ENCODE measurements around the gene BEGAIN.

BEGAIN gene

DNA sequence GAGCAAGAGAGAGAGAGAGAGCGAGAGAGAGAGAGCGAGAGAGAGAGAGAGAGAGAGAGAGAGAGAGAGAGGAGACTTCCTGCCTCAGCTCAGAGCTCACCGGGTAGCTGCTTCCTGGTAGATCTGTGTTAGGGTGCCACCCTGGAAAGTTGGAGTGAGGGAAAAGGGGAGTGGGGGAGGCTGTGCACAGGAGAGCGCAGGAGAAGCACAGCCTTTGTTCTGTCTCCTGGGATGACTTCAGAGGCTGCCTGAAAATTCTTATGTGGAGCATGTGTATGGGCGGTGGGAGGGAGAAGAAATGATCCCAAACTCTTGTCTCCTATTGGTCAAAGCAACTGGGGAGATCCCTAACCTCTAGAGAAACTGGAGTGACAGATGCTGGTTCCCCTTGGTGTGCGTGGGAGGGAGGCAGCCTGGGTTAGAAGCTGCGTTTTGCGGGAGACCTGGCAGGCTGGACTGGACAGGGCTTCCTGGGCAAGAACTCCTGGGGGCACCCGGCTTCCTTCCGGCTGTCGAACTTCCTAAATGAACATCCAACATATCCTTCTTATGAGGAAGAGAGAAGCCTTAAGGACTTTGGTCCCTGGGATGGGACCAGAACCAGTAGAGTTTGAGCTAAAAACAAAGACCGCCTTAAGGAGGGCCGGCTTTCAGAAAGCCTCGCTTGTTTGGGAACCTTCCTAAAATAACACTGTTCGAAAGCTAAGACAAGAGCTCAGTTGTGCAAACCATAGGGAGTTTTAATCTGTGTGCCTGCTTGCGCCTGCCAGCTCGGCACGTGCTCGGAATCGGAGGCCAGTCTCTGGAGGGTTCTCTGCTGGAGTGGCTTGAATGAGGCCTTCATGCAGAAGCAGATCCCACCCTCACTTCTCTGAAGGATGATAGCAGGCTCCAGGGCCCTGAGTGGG, 30.4 kb upstream of the BEGAIN start:
- no peaks in the 10 kb centered on the region for H3K27me3 ChIP-seq
- no peaks in the 10 kb centered on the region for H3K9me3 ChIP-seq (replicated peaks in 1 of 11)
- H3K9ac ChIP-seq: peak overlapping the region in 9 of 11 experiments; percentile 22 to 62 (median 49); a peak in 16 of 22 replicates
- TF ChIP-seq Cebpa-rat (IDR thresholded peaks at IDR 0.05): no peak
- H3K4me3 ChIP-seq: peak overlapping the region in 1 of 10 experiments; percentile 25; a peak in 1 of 20 replicates
- no peaks in the 10 kb centered on the region for H4K20me1 ChIP-seq
- H3K36me3 ChIP-seq: no peaks in the 10 kb centered on the region
- peak overlapping the region; percentile 78 to 89 (median 83) for H3K4me2 ChIP-seq
- H3K27ac ChIP-seq: peak overlapping the region in 9 of 11 experiments; percentile 10 to 76 (median 71); a peak in 18 of 22 replicates
- peaks cover 53 to 67% (median 63%) of the 10 kb centered on the region in 10 experiments for H3K4me1 ChIP-seq

DNA sequence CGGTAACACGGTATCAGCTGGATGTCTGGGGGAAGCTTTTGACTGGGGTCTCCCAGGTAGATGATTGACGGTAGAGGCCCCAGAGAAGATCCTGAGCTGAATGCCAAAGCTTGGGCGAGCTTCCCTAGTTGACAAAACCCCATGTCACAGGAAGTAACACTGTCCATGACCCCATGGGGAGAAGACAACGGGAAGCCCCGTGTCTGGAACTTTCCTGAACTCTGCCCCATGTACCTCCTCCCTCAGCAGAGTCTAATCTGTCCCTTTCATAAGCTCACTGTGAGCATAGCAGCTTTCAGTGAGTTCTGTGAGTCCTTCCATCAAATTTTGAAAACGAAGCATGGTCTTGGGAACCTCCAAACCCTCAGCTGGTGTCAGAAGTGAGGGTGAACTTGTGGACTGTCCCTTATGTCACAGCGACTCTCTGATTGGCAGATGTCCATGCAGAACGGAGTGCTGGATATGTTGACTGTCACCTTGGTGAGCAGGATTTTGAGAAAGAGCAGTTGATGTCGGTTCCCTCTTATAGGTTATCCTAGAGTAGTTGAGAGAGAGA, 29.7 kb upstream of the BEGAIN start:
- Histone ChIP-seq H3K4me1 (peaks cover 45 to 60% (median 56%) of the 10 kb centered on the region in 10 experiments), H3K27ac (peak overlapping the region in 5 of 11 experiments; percentile 51 to 75 (median 71); a peak in 6 of 22 replicates), H4K20me1 (no peaks in the 10 kb centered on the region), H3K4me3 (no peak overlapping the region), H3K9me3 (replicated peaks in 1 of 11) (no peaks in the 10 kb centered on the region), H3K27me3 (no peaks in the 10 kb centered on the region), H3K9ac (peak overlapping the region in 2 of 11 experiments; percentile 43 to 47; a peak in 3 of 22 replicates), H3K4me2 (peak overlapping the region; percentile 78 to 89 (median 83)), H3K36me3 (no peaks in the 10 kb centered on the region)
- TF ChIP-seq Cebpa-rat (IDR thresholded peaks at IDR 0.05): no peak

DNA sequence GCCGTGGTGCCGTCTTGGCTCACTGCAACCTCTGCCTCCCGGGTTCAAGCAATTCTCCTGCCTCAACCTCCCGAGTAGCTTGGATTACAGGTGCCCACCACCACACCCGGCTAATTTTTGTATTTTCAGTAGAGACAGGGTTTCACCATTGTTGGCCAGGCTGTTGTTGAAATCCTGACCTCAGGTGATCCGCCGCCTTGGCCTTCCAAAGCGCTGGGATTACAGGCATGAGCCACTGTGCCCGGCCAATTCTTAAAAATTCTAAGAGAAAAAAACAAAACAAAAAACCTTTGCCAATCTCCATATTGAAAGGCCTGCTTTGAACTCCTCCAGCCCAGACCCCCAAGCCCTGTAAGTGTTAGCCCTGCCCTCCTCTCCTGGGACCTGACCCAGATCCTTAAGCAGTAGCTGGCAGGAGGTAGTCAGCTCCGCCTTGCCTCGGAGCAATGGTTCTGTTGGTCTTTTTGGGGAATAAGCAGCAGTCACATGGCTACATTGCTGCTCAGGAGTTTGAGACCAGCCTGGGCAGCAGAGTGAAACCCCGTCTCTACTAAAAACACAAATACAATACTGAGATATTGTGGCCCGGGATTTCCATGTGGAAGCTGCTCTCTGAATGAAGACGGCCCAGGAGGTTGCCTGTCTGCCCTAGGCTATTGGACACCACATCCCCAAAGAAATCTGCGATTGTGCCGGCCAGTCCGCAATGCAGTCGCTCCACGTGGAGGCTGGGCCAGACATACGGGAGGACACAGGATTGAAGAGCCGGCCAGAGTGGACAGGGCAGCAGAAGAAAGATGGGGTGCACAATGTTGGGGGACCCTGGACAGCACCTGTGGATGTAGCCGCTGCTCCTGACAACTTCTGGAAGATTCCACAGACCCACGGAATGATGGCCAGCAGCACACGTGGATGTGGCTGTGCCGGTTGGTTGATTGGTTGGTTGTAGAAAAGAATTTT, 28.8 kb upstream of the BEGAIN start:
- no peaks in the 10 kb centered on the region for H3K27me3 ChIP-seq
- H4K20me1 ChIP-seq: no peaks in the 10 kb centered on the region
- H3K36me3 ChIP-seq: no peaks in the 10 kb centered on the region
- H3K9me3 ChIP-seq (replicated peaks in 1 of 11): no peaks in the 10 kb centered on the region
- H3K4me2 ChIP-seq: peak overlapping the region; percentile 78 to 89 (median 83)
- no peak overlapping the region for H3K4me3 ChIP-seq
- no peak for TF ChIP-seq Cebpa-rat (IDR thresholded peaks at IDR 0.05)
- 0 out of 22 replicates have a peak overlapping the region, but pooled peaks of 1 of the 11 experiments have one; percentile 6 for H3K27ac ChIP-seq
- peaks cover 39 to 56% (median 55%) of the 10 kb centered on the region in 10 experiments for H3K4me1 ChIP-seq
- H3K9ac ChIP-seq: peak overlapping the region in 3 of 11 experiments; percentile 9 to 29 (median 15); a peak in 1 of 22 replicates

DNA sequence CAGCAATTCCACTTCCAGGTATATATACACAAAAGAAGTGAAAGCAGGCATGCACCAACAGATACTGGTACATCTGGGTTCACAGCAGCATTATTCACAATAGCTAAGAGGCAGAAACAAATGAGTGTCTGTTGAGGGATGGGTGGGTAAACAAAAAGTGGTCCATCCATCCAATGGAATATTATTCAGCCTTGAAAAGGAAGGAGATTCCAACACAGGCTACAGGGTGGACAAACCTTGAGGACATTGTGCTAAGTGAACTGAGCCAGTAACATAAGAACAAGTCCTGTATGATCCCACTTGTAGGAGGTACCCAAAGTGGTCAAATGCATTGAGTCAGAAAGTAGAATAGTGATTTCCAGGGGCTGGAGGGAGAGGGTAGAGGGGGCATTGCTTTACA, 27.6 kb upstream of the BEGAIN start:
- H3K4me1 ChIP-seq: peaks cover 35 to 60% (median 47%) of the 10 kb centered on the region in 10 experiments
- TF ChIP-seq Cebpa-rat (IDR thresholded peaks at IDR 0.05): no peak
- H3K9ac ChIP-seq: no peak overlapping the region

DNA sequence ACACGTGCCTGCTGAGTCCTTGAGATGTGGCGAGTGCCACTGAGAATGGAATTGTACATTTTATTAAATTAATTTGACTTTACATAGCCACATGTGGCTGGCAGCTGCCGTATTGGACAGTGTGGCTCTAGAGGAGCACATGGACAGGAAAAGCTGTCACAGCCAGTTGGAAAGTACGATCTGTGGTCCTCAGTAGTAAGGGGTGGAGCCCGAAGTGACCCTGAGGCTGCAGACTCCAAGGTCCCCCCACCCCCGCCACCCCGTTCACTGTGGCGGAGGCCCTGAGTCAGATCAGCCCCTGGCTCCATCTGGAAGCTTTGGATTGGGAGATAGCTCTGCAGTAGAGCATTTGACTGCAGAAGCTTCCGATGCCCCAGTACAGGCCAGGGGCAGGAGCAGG, 25.8 kb upstream of the BEGAIN start:
- Histone ChIP-seq H4K20me1 (no peaks in the 10 kb centered on the region), H3K27ac (no peak overlapping the region), H3K9me3 (replicated peaks in 1 of 11) (no peaks in the 10 kb centered on the region), H3K27me3 (no peaks in the 10 kb centered on the region), H3K4me1 (peaks cover 17 to 55% (median 36%) of the 10 kb centered on the region in 10 experiments), H3K4me3 (no peak overlapping the region), H3K4me2 (no peak overlapping the region), H3K36me3 (no peaks in the 10 kb centered on the region), H3K9ac (no peak overlapping the region)
- TF ChIP-seq Cebpa-rat (IDR thresholded peaks at IDR 0.05): no peak

More for the DNA sequence above, 27.6 kb upstream of the BEGAIN start:
- H3K4me2 ChIP-seq: no peak overlapping the region
- H3K9me3 ChIP-seq (replicated peaks in 1 of 11): no peaks in the 10 kb centered on the region
- H3K4me3 ChIP-seq: no peak overlapping the region
- H4K20me1 ChIP-seq: no peaks in the 10 kb centered on the region
- no peaks in the 10 kb centered on the region for H3K36me3 ChIP-seq
- no peaks in the 10 kb centered on the region for H3K27me3 ChIP-seq
- no peak overlapping the region for H3K27ac ChIP-seq

DNA sequence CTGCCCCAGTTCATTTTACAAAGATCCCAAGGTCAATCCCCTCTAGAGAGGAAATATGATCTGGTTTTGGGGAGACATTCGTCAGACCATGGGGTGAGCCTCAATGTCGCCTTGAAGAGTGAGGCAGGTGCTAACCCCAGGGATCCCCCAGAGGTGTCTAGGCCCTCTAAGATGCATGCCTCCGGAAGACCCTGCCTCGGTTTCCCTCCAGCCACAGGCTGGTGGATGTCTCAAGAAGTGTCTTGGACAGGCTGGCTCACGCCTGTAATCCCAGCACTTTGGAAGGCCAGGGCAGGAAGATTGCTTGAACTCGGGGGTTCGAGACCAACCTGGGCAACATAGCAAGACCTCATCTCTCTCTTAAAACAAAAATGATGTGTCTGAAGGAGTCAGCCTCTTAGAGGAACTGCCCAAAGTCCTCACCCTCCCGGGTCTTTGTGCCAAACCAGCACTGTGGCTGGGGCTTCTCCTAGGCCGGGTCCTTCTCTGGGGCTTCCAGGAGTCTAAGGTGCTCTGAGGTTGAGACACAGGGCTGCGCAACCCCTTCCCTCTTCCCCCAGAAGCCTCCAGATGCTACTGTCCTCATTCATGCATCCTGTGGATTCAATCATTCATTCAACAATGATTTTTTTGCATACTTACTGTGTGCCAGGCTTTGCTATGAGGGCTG, 24.7 kb upstream of the BEGAIN start:
- no peak overlapping the region for H3K27ac ChIP-seq
- no peaks in the 10 kb centered on the region for H3K36me3 ChIP-seq
- peaks cover 7 to 45% (median 26%) of the 10 kb centered on the region in 10 experiments for H3K4me1 ChIP-seq
- no peaks in the 10 kb centered on the region for H3K27me3 ChIP-seq
- no peak for TF ChIP-seq Cebpa-rat (IDR thresholded peaks at IDR 0.05)
- no peak overlapping the region for H3K4me3 ChIP-seq
- H3K9ac ChIP-seq: no peak overlapping the region
- H3K9me3 ChIP-seq (replicated peaks in 1 of 11): no peaks in the 10 kb centered on the region
- H4K20me1 ChIP-seq: no peaks in the 10 kb centered on the region
- no peak overlapping the region for H3K4me2 ChIP-seq

DNA sequence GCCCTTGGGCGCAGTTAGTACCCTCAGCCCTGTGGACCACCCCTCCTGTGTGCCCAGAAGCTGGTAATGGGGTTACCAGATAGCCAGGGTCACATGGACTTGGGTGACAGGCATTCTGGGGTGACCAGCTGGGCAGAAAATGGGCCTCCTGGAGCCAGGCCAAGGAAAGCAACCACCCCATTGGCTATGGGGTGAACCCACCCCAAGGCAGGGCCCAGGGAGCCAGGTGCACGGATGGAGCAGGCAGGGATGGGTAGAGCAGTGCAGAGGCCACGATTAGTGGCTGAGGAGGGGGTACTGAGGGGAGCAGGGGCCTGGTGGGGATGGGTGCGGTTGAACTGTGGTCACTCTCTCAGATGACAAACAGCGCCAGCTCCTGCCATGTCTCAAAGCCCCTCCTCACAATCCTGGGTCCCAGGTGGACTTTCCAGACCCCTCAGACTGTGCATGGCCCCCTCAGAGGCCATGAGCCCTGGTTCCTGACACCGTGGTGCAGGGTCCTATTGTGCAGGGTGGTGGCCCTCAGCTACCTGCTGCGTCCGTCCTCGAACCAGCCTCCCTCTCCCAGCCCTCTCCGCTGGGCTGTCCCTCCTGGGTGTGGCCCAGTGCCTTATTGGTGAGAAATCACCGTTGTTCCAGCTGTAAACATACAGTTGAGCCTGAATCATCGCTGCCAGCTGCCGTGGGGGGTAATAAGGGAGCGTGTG, 23.4 kb upstream of the BEGAIN start:
- Histone ChIP-seq H3K9me3 (replicated peaks in 1 of 11) (no peaks in the 10 kb centered on the region), H4K20me1 (no peaks in the 10 kb centered on the region), H3K27ac (no peak overlapping the region), H3K9ac (no peak overlapping the region), H3K36me3 (no peaks in the 10 kb centered on the region), H3K4me2 (peak overlapping the region in 3 of 11 experiments; percentile 4 to 10 (median 7); a peak in 1 of 22 replicates), H3K4me3 (no peak overlapping the region), H3K4me1 (peaks cover 0 to 32% (median 13%) of the 10 kb centered on the region in 10 experiments; a peak in 16 of 20 replicates), H3K27me3 (no peaks in the 10 kb centered on the region)
- TF ChIP-seq Cebpa-rat (IDR thresholded peaks at IDR 0.05): no peak
